Measurements from ENCODE around the gene PSTK.
A peak's percentile ranks its signal among the peaks of the same experiment; 100 is the strongest.

PSTK gene

DNA sequence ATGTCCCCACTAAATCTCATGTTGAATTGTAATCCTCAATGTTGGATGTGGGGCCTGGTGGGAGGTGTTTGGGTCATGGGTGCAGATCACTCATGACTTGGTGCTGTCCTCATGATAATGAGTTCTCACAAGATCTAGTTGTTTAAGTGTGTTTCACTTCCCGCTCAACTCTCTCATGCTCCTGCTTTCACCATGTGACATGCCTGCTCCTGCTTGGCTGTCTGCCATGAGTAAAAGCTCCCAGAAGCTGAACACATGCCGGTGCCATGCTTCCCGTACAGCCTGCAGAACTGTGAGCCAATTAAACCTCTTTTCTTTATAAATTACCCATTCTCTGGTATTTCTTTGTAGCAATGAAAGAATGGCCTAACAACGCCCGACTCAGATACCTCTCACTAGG is 6.2 kb upstream of the PSTK start:
- TF ChIP-seq, protein P1, sequence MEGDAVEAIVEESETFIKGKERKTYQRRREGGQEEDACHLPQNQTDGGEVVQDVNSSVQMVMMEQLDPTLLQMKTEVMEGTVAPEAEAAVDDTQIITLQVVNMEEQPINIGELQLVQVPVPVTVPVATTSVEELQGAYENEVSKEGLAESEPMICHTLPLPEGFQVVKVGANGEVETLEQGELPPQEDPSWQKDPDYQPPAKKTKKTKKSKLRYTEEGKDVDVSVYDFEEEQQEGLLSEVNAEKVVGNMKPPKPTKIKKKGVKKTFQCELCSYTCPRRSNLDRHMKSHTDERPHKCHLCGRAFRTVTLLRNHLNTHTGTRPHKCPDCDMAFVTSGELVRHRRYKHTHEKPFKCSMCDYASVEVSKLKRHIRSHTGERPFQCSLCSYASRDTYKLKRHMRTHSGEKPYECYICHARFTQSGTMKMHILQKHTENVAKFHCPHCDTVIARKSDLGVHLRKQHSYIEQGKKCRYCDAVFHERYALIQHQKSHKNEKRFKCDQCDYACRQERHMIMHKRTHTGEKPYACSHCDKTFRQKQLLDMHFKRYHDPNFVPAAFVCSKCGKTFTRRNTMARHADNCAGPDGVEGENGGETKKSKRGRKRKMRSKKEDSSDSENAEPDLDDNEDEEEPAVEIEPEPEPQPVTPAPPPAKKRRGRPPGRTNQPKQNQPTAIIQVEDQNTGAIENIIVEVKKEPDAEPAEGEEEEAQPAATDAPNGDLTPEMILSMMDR (conservative IDR thresholded peaks at IDR 0.05; ENCODE audit: low read length), result no peak
- no peak overlapping the region for H3K4me3 ChIP-seq (ENCODE audit: low read length)
- DNase-seq (ENCODE audit: low read depth), result no peak

DNA sequence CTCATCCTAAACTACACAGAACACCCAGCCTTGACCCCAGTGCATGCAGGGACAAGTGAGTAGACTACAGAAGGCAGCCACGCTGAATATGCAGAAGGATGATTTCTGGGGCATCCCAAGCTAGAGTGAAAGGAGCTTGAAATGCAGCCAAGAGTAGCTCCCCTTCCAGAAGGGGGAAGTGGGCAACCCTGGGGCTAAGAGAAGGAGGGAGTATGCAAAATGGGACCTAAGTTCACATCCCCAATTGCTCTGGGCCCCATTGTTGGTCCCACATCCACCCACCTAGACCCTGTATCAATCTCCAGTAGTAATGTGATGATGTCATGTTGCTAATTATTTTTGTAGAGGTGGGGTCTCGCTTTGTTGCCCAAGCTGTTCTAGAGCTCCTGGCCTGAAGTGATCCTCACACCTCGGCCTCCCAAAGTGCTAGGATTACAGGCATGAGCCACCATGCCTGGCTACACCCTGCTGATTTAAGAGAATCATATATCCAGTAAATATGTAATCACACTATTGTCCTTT is 5.6 kb upstream of the PSTK start:
- no peak for DNase-seq (ENCODE audit: low read depth)
- H3K4me3 ChIP-seq (ENCODE audit: low read length), result no peak overlapping the region
- TF ChIP-seq, protein P1 (conservative IDR thresholded peaks at IDR 0.05; ENCODE audit: low read length), result no peak

DNA sequence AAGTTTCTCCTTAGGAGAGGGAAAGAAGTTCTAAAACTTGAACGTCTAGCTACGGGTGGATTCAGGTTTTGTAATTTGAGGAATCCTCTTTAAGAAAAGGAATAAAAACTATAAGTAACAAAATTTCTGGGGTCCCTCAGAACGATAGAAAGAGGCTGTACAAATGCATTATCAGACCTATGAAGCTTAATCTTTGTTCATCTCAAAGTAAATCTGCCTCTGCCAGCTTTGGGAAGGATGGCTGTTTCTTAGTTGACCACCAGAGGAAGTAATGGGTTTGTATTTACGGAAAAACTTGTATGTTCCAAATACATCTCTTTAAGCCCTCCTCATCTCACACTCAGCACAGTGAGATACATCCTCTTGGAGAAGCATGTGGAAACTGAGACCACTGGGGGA is 864 bp downstream of the PSTK start:
- peak; percentile 58 for DNase-seq (ENCODE audit: low read depth)
- TF ChIP-seq, protein P1 (conservative IDR thresholded peaks at IDR 0.05; ENCODE audit: low read length), result peak; percentile 70
- H3K4me3 ChIP-seq (ENCODE audit: low read length), result peak overlapping the region; percentile 65

DNA sequence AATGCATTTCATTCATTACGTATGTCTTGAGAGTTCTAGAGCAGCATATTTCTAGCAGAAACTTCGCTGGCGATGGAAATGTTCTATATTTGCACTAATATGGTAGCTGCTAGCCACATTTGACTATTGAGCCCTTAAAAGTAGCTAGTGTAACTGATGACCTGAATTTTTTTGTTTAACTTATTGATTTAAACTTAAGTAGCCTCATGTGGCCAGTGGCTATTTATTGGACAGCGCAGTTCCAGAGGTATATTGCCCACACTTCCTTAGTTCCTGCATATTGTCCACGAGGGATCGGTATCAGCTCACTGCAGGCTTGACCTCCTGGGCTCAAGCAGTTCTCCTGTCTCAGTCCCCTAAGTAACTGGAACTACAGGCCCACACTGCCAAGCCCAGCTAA is 3.7 kb downstream of the PSTK start:
- TF ChIP-seq, protein P1 (conservative IDR thresholded peaks at IDR 0.05; ENCODE audit: low read length), result no peak
- no peak overlapping the region for H3K4me3 ChIP-seq (ENCODE audit: low read length)
- DNase-seq (ENCODE audit: low read depth), result no peak

DNA sequence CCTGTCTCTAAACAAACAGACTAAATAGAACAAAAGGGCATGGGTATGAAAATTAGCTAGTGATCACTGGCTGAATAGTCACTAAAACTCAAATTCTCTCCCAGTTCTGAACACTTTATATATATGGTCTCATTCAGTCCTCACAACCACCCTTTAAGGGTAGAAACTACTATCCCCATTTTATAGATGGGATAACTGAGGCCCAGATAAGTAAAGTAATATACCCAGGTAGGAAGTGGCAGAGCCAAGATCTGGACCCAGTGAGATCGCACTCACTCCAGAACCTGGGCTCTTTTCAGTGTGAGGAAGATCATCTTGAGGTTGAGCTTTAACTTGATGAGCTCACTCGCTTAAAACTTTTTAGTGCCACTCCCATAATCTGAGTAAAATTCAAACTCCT is 4.5 kb downstream of the PSTK start:
- no peak overlapping the region for H3K4me3 ChIP-seq (ENCODE audit: low read length)
- TF ChIP-seq, protein P1 (conservative IDR thresholded peaks at IDR 0.05; ENCODE audit: low read length), result no peak
- DNase-seq (ENCODE audit: low read depth), result no peak

DNA sequence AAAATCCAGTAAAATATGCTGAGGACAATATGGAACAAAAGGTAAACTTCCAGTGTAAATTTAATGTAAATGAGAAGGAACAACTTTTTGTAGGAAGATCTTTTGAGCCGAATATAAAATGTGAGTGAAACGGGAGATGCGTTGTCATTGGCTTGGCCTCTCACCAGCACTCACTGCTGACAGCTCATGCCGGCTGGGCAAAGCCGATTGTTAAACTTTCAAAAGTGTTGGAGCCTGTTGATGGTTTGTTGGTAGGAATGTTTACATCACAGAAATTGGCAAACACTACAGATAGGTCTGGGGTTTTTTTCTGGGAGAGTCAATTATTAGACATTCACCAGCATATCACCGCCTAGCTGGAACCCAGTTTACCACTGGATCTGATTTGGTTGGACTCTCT is 6.1 kb downstream of the PSTK start:
- TF ChIP-seq, protein P1 (conservative IDR thresholded peaks at IDR 0.05; ENCODE audit: low read length), result no peak
- no peak for DNase-seq (ENCODE audit: low read depth)
- no peak overlapping the region for H3K4me3 ChIP-seq (ENCODE audit: low read length)

DNA sequence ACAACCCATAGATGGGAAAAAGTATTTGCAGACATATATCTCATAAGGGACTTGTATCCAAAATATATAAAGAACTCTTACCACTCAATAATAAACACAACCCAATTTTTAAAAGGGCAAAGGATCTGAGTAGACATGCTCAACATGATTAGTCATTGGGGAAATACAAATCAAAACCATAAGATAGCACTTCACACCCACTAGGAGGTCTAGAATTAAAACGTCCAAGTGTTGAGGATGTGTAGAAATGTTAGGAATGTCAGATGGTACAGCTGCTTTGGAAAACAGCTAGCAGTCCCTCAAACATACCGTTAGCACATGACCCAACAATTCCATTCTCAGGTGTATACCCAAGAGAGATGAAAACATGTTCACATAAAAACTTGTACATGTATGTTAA is 8.3 kb downstream of the PSTK start:
- TF ChIP-seq, protein P1 (conservative IDR thresholded peaks at IDR 0.05; ENCODE audit: low read length), result no peak
- peak; percentile 34 for DNase-seq (ENCODE audit: low read depth)
- no peak overlapping the region for H3K4me3 ChIP-seq (ENCODE audit: low read length)
